HL-60 (cell line): ENCODE results near the gene PAQR4.
"Not testable (repeated sequence)": the region's sequence is repeated elsewhere in the genome, so short reads cannot be mapped to it uniquely, and the experiment has no call there.

Experiments
- DNase-seq, 2 experiments: peaks; one replicate each; pipeline ENCODE4 v3.0.0-alpha.2; 2010 to 2020; ENCODE audit warnings: low read depth in 1 of 2, low spot score in 1 of 2
- H3K27ac ChIP-seq: fragments of 250-450 bp; sonication (Bioruptor Pico); replicated peaks from 2 replicates; pipeline ENCODE4 v1.5.1; 2020; ENCODE audit warnings: mild to moderate bottlenecking, moderate library complexity
- H3K27me3 ChIP-seq: fragments of 250-450 bp; sonication (Bioruptor Pico); 2 replicates; pipeline ENCODE4 v1.5.1; 2021; ENCODE audit warnings: mild to moderate bottlenecking, moderate library complexity; ENCODE audit not compliant: insufficient read depth, poor library complexity, severe bottlenecking
- H3K4me3 ChIP-seq: replicated peaks from 2 replicates; pipeline ENCODE4 v1.5.1; 2011; ENCODE audit warnings: mild to moderate bottlenecking, control low read depth, low read length; ENCODE audit not compliant: insufficient read depth
- CTCF ChIP-seq: IDR thresholded peaks from one replicate; pipeline ENCODE4 v1.5.1; 2011; ENCODE audit warnings: low read length, control low read depth, inconsistent platforms; ENCODE audit not compliant: insufficient read depth
- GABPA ChIP-seq: IDR thresholded peaks from 2 replicates; pipeline ENCODE4 v1.6.1; 2012; ENCODE audit warnings: low read depth
- POLR2AphosphoS5 ChIP-seq: IDR thresholded peaks from 2 replicates; pipeline ENCODE4 v1.6.1; 2012; ENCODE audit warnings: low read depth
- REST ChIP-seq: IDR thresholded peaks from 2 replicates; pipeline ENCODE4 v1.6.1; 2012; ENCODE audit warnings: low read depth; ENCODE audit not compliant: insufficient replicate concordance
- SPI1 ChIP-seq: IDR thresholded peaks from 2 replicates; pipeline ENCODE4 v1.6.1; 2012; ENCODE audit warnings: low read depth, mild to moderate bottlenecking, borderline replicate concordance

PAQR4 gene

GRCh38 chr16:2939968-2940367 lies 29.2 kb upstream of the PAQR4 start:
- no peak for DNase-seq
- TF ChIP-seq REST (no peak), CTCF (no peak), POLR2AphosphoS5 (no peak), SPI1 (no peak), GABPA (no peak)
- Histone ChIP-seq H3K27ac (no peak overlapping the region), H3K27me3 (no peaks in the 10 kb centered on the region), H3K4me3 (no peak overlapping the region)

- Histone ChIP-seq H3K27ac (no peak overlapping the region), H3K27me3 (no peaks in the 10 kb centered on the region), H3K4me3 (no peak overlapping the region)
- no peak for DNase-seq
- TF ChIP-seq REST (no peak), SPI1 (no peak), GABPA (no peak), CTCF (no peak), POLR2AphosphoS5 (no peak)
Observed at GRCh38 chr16:2942045-2942444, 27.1 kb upstream of the PAQR4 start.

GRCh38 chr16:2943716-2944115 lies 25.4 kb upstream of the PAQR4 start:
- H3K4me3 ChIP-seq, DNase-seq, H3K27me3 ChIP-seq: not testable (repeated sequence)

GRCh38 chr16:2946649-2947048 lies 22.5 kb upstream of the PAQR4 start:
- no peak for TF ChIP-seq CTCF
- no peak for TF ChIP-seq POLR2AphosphoS5
- no peak for TF ChIP-seq GABPA
- TF ChIP-seq REST, result no peak
- no peak for TF ChIP-seq SPI1
- no peaks in the 10 kb centered on the region for H3K27me3 ChIP-seq
- DNase-seq, result no peak
- no peak overlapping the region for H3K27ac ChIP-seq
- H3K4me3 ChIP-seq, result no peak overlapping the region

More at GRCh38 chr16:2943716-2944115, 25.4 kb upstream of the PAQR4 start:
- H3K27ac ChIP-seq, result not testable (repeated sequence)
